HL-60 (cell line): ENCODE data around the gene PTPRM.

ENCODE experiments used
- DNase-seq, 2 experiments: peaks; one replicate each; pipeline ENCODE4 v3.0.0-alpha.2; 2010 to 2020; ENCODE audit warnings: low read depth in 1 of 2, low spot score in 1 of 2
- H3K27ac ChIP-seq: fragments of 250-450 bp; sonication (Bioruptor Pico); replicated peaks from 2 replicates; pipeline ENCODE4 v1.5.1; 2020; ENCODE audit warnings: mild to moderate bottlenecking, moderate library complexity
- H3K27me3 ChIP-seq: fragments of 250-450 bp; sonication (Bioruptor Pico); 2 replicates; pipeline ENCODE4 v1.5.1; 2021; ENCODE audit warnings: mild to moderate bottlenecking, moderate library complexity; ENCODE audit not compliant: insufficient read depth, poor library complexity, severe bottlenecking
- H3K4me3 ChIP-seq: replicated peaks from 2 replicates; pipeline ENCODE4 v1.5.1; 2011; ENCODE audit warnings: mild to moderate bottlenecking, control low read depth, low read length; ENCODE audit not compliant: insufficient read depth
- CTCF ChIP-seq: IDR thresholded peaks from one replicate; pipeline ENCODE4 v1.5.1; 2011; ENCODE audit warnings: low read length, control low read depth, inconsistent platforms; ENCODE audit not compliant: insufficient read depth
- GABPA ChIP-seq: IDR thresholded peaks from 2 replicates; pipeline ENCODE4 v1.6.1; 2012; ENCODE audit warnings: low read depth
- POLR2AphosphoS5 ChIP-seq: IDR thresholded peaks from 2 replicates; pipeline ENCODE4 v1.6.1; 2012; ENCODE audit warnings: low read depth
- REST ChIP-seq: IDR thresholded peaks from 2 replicates; pipeline ENCODE4 v1.6.1; 2012; ENCODE audit warnings: low read depth; ENCODE audit not compliant: insufficient replicate concordance
- SPI1 ChIP-seq: IDR thresholded peaks from 2 replicates; pipeline ENCODE4 v1.6.1; 2012; ENCODE audit warnings: low read depth, mild to moderate bottlenecking, borderline replicate concordance

PTPRM gene

GRCh38 chr18:7879717-7880116 lies 312.6 kb downstream of the PTPRM start:
- H3K27ac ChIP-seq, result no peak overlapping the region
- H3K4me3 ChIP-seq, result no peak overlapping the region
- peaks cover 2% of the 10 kb centered on the region for H3K27me3 ChIP-seq
- no peak for DNase-seq
- TF ChIP-seq GABPA (no peak), POLR2AphosphoS5 (no peak), SPI1 (no peak), REST (no peak)

GRCh38 chr18:7885865-7886264 lies 318.7 kb downstream of the PTPRM start:
- H3K27me3 ChIP-seq, result peaks cover 5% of the 10 kb centered on the region
- no peak overlapping the region for H3K4me3 ChIP-seq
- TF ChIP-seq GABPA (no peak), SPI1 (no peak), REST (no peak), CTCF (no peak), POLR2AphosphoS5 (no peak)
- H3K27ac ChIP-seq, result no peak overlapping the region
- DNase-seq, result no peak

GRCh38 chr18:7886436-7886835 lies 319.3 kb downstream of the PTPRM start:
- Histone ChIP-seq H3K27me3 (peaks cover 5% of the 10 kb centered on the region), H3K4me3 (no peak overlapping the region), H3K27ac (no peak overlapping the region)
- no peak for DNase-seq
- no peak for TF ChIP-seq CTCF
- no peak for TF ChIP-seq POLR2AphosphoS5
- TF ChIP-seq SPI1, result no peak
- TF ChIP-seq GABPA, result no peak
- no peak for TF ChIP-seq REST
